HUES6 (cell line): ENCODE measurements around the gene NHS.

Source experiments
- H3K27ac ChIP-seq: 2 replicates; pipeline ENCODE4 v1.7.0; 2013; ENCODE audit warnings: low read depth, mild to moderate bottlenecking, low read length, inconsistent platforms
- H3K27me3 ChIP-seq: 2 replicates; pipeline ENCODE4 v1.6.1; 2013; ENCODE audit warnings: low read length; ENCODE audit not compliant: control insufficient read depth, insufficient read depth
- H3K36me3 ChIP-seq: 2 replicates; pipeline ENCODE4 v1.6.1; 2013; ENCODE audit warnings: low read length; ENCODE audit not compliant: control insufficient read depth, insufficient read depth
- H3K4me1 ChIP-seq: 2 replicates; pipeline ENCODE4 v1.6.1; 2013; ENCODE audit warnings: low read length; ENCODE audit not compliant: control insufficient read depth, insufficient read depth
- H3K4me3 ChIP-seq: 2 replicates; pipeline ENCODE4 v1.5.1; 2013; ENCODE audit warnings: low read depth, low read length
- H3K9ac ChIP-seq: one replicate; pipeline ENCODE4 v1.6.1; 2013; ENCODE audit warnings: mild to moderate bottlenecking, low read length
- H3K9me3 ChIP-seq: 2 replicates; pipeline ENCODE4 v1.6.1; 2013; ENCODE audit warnings: low read depth, low read length; ENCODE audit not compliant: control insufficient read depth, insufficient read depth

NHS gene

GRCh38 chrX:17710871-17711301 lies 335.9 kb downstream of the NHS start:
- Histone ChIP-seq H3K27ac (no peak overlapping the region), H3K27me3 (no peaks in the 10 kb centered on the region; the same call in 1 of the 2 replicates)

GRCh38 chrX:17713288-17713687 lies 338.3 kb downstream of the NHS start:
- Histone ChIP-seq H3K4me1 (no peaks in the 10 kb centered on the region), H3K4me3 (no peak overlapping the region), H3K36me3 (no peaks in the 10 kb centered on the region), H3K9ac (no peak overlapping the region), H3K27me3 (no peaks in the 10 kb centered on the region; the same call in 1 of the 2 replicates), H3K27ac (no peak overlapping the region), H3K9me3 (no peaks in the 10 kb centered on the region)

More at GRCh38 chrX:17710871-17711301, 335.9 kb downstream of the NHS start:
- Histone ChIP-seq H3K9me3 (no peaks in the 10 kb centered on the region), H3K4me3 (no peak overlapping the region), H3K9ac (no peak overlapping the region), H3K4me1 (no peaks in the 10 kb centered on the region), H3K36me3 (no peaks in the 10 kb centered on the region)

GRCh38 chrX:17718649-17719165 lies 343.7 kb downstream of the NHS start:
- Histone ChIP-seq H3K9ac (no peak overlapping the region), H3K4me1 (peaks cover 22% of the 10 kb centered on the region), H3K27me3 (peaks cover 17% of the 10 kb centered on the region; the same call in 1 of the 2 replicates), H3K9me3 (no peaks in the 10 kb centered on the region), H3K27ac (no peak overlapping the region), H3K4me3 (no peak overlapping the region), H3K36me3 (no peaks in the 10 kb centered on the region)

- H3K9me3 ChIP-seq = no peaks in the 10 kb centered on the region
- H3K4me3 ChIP-seq = peak overlapping the region; percentile 34
- H3K27me3 ChIP-seq = peaks cover 17% of the 10 kb centered on the region; the same call in 1 of the 2 replicates
- no peak overlapping the region for H3K9ac ChIP-seq
- peaks cover 22% of the 10 kb centered on the region for H3K4me1 ChIP-seq
- H3K36me3 ChIP-seq = no peaks in the 10 kb centered on the region
- H3K27ac ChIP-seq = no peak overlapping the region
Measured at GRCh38 chrX:17719711-17720110, 344.7 kb downstream of the NHS start.

GRCh38 chrX:17721715-17722114 lies 346.7 kb downstream of the NHS start:
- Histone ChIP-seq H3K9me3 (no peaks in the 10 kb centered on the region), H3K4me1 (peaks cover 22% of the 10 kb centered on the region), H3K36me3 (peaks cover 12% of the 10 kb centered on the region), H3K9ac (no peak overlapping the region), H3K27me3 (peaks cover 17% of the 10 kb centered on the region; the same call in 1 of the 2 replicates), H3K4me3 (no peak overlapping the region), H3K27ac (no peak overlapping the region)

- H3K27me3 ChIP-seq = peaks cover 9% of the 10 kb centered on the region; the same call in 1 of the 2 replicates
- H3K36me3 ChIP-seq = peaks cover 31% of the 10 kb centered on the region
- H3K9me3 ChIP-seq = no peaks in the 10 kb centered on the region
- H3K4me3 ChIP-seq = no peak overlapping the region
- H3K27ac ChIP-seq = no peak overlapping the region
- no peak overlapping the region for H3K9ac ChIP-seq
- H3K4me1 ChIP-seq = peaks cover 19% of the 10 kb centered on the region
Measured at GRCh38 chrX:17725181-17725580, 350.2 kb downstream of the NHS start.

- H3K27me3 ChIP-seq = no peaks in the 10 kb centered on the region; the same call in 1 of the 2 replicates
- H3K9me3 ChIP-seq = no peaks in the 10 kb centered on the region
- H3K9ac ChIP-seq = no peak overlapping the region
- no peak overlapping the region for H3K4me3 ChIP-seq
- peaks cover 6% of the 10 kb centered on the region; the same call in 1 of the 2 replicates for H3K4me1 ChIP-seq
- peaks cover 25% of the 10 kb centered on the region for H3K36me3 ChIP-seq
- no peak overlapping the region for H3K27ac ChIP-seq
Measured at GRCh38 chrX:17732138-17732783, 357.3 kb downstream of the NHS start.

GRCh38 chrX:17735406-17735805 lies 360.4 kb downstream of the NHS start:
- Histone ChIP-seq H3K4me1 (peaks cover 6% of the 10 kb centered on the region; the same call in 1 of the 2 replicates), H3K9me3 (no peaks in the 10 kb centered on the region), H3K27me3 (peaks cover 28% of the 10 kb centered on the region; the same call in 1 of the 2 replicates), H3K4me3 (no peak overlapping the region), H3K27ac (no peak overlapping the region), H3K9ac (no peak overlapping the region), H3K36me3 (peaks cover 7% of the 10 kb centered on the region)

GRCh38 chrX:17736478-17736855 lies 361.5 kb downstream of the NHS start:
- Histone ChIP-seq H3K9ac (peak overlapping the region; percentile 49), H3K9me3 (no peaks in the 10 kb centered on the region), H3K36me3 (peaks cover 6% of the 10 kb centered on the region), H3K4me3 (peak overlapping the region; percentile 55), H3K27ac (no peak overlapping the region; the same call in 1 of the 2 replicates), H3K4me1 (peaks cover 12% of the 10 kb centered on the region), H3K27me3 (peaks cover 30% of the 10 kb centered on the region; the same call in 1 of the 2 replicates)

- Histone ChIP-seq H3K4me1 (peaks cover 12% of the 10 kb centered on the region), H3K9ac (peak within 1 kb of the TSS; percentile 49), H3K9me3 (no peaks in the 10 kb centered on the region), H3K27me3 (peaks cover 30% of the 10 kb centered on the region; the same call in 1 of the 2 replicates), H3K36me3 (peaks cover 4% of the 10 kb centered on the region), H3K4me3 (peak within 1 kb of the TSS; percentile 61), H3K27ac (no peak within 1 kb of the TSS; the same call in 1 of the 2 replicates)
Measured at GRCh38 chrX:17736856-17737709, 362.1 kb downstream of the NHS start, which contains the start of gene SCML1. Gene SCML1, plus strand, starts transcription at chrX:17737493. Its CDS starts 6,694 bp downstream, at chrX:17744187.

GRCh38 chrX:17737710-17737985 lies 362.6 kb downstream of the NHS start:
- Histone ChIP-seq H3K4me1 (peaks cover 12% of the 10 kb centered on the region), H3K27me3 (peaks cover 30% of the 10 kb centered on the region; the same call in 1 of the 2 replicates), H3K27ac (no peak overlapping the region), H3K36me3 (no peaks in the 10 kb centered on the region), H3K4me3 (peak overlapping the region; percentile 61), H3K9ac (peak overlapping the region; percentile 12), H3K9me3 (no peaks in the 10 kb centered on the region)
